Measurements from ENCODE around the gene TIMM17A.

DNA sequence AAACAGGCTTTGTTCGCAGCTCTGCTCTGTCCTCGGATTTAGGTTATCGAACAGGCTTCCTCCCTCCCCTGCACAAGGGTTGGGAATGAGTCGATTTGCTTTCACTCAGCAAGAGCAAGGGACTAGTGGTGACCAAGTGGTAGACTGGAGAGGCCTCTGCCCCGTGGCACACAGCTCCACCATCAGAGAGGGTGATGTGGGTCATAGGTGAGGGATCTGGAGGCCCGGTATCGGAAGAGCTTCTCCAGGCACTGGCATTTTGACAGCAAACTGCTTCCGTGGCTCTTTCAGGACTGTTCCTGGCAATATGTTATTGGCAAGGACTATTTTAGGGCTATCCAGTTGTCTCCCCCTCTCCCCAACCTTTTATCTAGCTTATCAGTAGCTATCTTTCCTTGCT is 52.0 kb downstream of the TIMM17A start:
- no peak for TF ChIP-seq EZH2phosphoT487 (IDR thresholded peaks at IDR 0.05; ENCODE audit: insufficient read depth, low read depth)
- no peak for TF ChIP-seq EZH2 (IDR thresholded peaks at IDR 0.05; ENCODE audit: insufficient read depth, poor library complexity, severe bottlenecking)

All from GM23248 (cell line).